ENCODE measurements around the gene AIP.

The AIP gene

DNA sequence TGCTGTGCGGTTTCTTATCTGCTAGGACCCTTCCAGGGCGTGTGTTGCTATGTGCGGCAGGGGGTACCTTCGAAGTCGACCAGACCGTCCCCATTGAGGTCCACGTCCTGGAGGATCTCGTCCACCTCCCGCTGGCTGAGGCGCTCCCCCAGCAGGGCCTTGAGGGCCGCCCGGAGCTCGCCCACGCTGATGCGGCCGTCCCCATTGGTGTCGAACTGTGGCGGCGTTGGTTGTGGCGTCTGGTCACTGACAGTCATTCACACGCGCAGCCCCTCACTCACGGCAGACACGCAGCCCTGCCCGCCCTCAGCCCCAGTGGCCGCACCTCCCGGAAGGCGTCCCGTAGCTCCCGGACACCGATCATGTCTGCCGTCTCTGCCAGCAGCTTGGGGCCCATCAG is 36.9 kb downstream of the AIP start:
- no peak overlapping the region for H3K4me2 ChIP-seq (ENCODE audit: insufficient read depth, low read length)
- no peaks in the 10 kb centered on the region for H3K4me1 ChIP-seq (ENCODE audit: insufficient read depth, low read length)
- no peaks in the 10 kb centered on the region for H4K20me1 ChIP-seq (ENCODE audit: insufficient read depth, low read length)
- no peak overlapping the region for H3K4me3 ChIP-seq (ENCODE audit: low read depth in 1 of 2, low read length in 2 of 2)
- H3K27ac ChIP-seq (ENCODE audit: low read length) = no peak overlapping the region
- H3K36me3 ChIP-seq (ENCODE audit: insufficient read depth, low read length) = no peaks in the 10 kb centered on the region
- TF ChIP-seq EZH2 (IDR thresholded peaks at IDR 0.05; ENCODE audit: borderline replicate concordance, low read depth, low read length, severe bottlenecking) = no peak
- TF ChIP-seq, protein P1, sequence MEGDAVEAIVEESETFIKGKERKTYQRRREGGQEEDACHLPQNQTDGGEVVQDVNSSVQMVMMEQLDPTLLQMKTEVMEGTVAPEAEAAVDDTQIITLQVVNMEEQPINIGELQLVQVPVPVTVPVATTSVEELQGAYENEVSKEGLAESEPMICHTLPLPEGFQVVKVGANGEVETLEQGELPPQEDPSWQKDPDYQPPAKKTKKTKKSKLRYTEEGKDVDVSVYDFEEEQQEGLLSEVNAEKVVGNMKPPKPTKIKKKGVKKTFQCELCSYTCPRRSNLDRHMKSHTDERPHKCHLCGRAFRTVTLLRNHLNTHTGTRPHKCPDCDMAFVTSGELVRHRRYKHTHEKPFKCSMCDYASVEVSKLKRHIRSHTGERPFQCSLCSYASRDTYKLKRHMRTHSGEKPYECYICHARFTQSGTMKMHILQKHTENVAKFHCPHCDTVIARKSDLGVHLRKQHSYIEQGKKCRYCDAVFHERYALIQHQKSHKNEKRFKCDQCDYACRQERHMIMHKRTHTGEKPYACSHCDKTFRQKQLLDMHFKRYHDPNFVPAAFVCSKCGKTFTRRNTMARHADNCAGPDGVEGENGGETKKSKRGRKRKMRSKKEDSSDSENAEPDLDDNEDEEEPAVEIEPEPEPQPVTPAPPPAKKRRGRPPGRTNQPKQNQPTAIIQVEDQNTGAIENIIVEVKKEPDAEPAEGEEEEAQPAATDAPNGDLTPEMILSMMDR (IDR thresholded peaks at IDR 0.05; ENCODE audit: borderline replicate concordance, extremely low read depth, low read length, poor library complexity, severe bottlenecking) = no peak
- H2AFZ ChIP-seq (ENCODE audit: low read depth, low read length) = no peak overlapping the region
- H3K9ac ChIP-seq (ENCODE audit: low read depth, low read length) = no peak overlapping the region
- ATAC-seq (ENCODE audit: insufficient read depth, low read depth) (no peak), DNase-seq (no peak)
- H3K9me3 ChIP-seq (ENCODE audit: insufficient read depth, low read length, severe bottlenecking) = no peaks in the 10 kb centered on the region
- no peaks in the 10 kb centered on the region for H3K79me2 ChIP-seq (ENCODE audit: insufficient read depth, low read length)
- H3K27me3 ChIP-seq (ENCODE audit: insufficient read depth, low read length, poor library complexity) = no peaks in the 10 kb centered on the region

DNA sequence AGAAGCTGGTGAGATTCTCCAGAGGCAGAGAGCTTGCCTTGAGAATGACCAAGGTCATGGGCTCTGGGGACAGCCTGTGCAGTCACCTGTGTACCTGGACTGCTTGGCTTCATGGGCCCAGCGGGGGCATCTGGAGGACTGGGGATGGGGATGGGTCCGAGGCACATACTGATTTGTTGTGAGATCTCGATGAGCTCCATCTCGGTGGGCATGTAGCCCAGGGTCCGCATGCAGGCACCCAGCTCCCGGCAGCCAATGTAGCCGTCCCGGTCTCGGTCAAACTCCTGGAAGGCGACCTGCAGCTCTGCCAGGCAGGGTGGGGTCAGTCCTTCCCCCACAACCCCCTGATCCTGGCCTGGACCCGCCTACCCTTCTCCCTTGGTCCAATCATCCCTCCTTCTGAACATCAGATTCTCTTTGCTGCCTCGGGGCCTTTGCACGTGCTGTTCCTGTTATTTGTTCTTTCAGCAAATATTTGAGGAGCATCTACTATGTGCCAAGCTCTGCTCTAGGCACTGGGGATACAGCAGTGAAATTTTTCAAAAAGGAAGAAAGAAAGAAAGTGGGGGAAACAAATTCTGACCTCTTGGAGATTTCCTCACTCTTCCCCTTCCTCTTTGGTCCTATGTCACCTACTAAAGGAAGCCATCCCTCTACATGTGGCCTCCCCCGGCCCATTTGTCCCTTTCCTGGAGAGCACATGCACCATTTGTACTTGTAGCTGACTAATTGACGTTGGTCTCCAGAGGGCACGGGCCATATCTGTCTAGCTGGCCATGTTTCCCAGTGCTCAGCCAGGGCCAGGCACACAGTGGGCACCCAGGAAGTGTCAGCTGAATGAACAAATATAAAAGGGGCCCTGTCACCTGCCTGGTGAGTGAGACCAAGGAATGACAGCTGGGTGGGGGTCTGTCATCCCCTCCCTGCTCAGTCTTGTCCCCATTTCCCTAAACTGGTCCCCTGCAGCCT is 38.3 kb downstream of the AIP start:
- no peaks in the 10 kb centered on the region for H3K9me3 ChIP-seq (ENCODE audit: insufficient read depth, low read length, severe bottlenecking)
- H3K36me3 ChIP-seq (ENCODE audit: insufficient read depth, low read length) = no peaks in the 10 kb centered on the region
- ATAC-seq (ENCODE audit: insufficient read depth, low read depth) (no peak), DNase-seq (no peak)
- H3K4me2 ChIP-seq (ENCODE audit: insufficient read depth, low read length) = no peak overlapping the region
- no peaks in the 10 kb centered on the region for H3K4me1 ChIP-seq (ENCODE audit: insufficient read depth, low read length)
- H3K27me3 ChIP-seq (ENCODE audit: insufficient read depth, low read length, poor library complexity) = no peaks in the 10 kb centered on the region
- TF ChIP-seq EZH2 (IDR thresholded peaks at IDR 0.05; ENCODE audit: borderline replicate concordance, low read depth, low read length, severe bottlenecking) = no peak
- TF ChIP-seq, protein P1 (IDR thresholded peaks at IDR 0.05; ENCODE audit: borderline replicate concordance, extremely low read depth, low read length, poor library complexity, severe bottlenecking) = no peak
- no peak overlapping the region for H3K4me3 ChIP-seq (ENCODE audit: low read depth in 1 of 2, low read length in 2 of 2)
- H3K79me2 ChIP-seq (ENCODE audit: insufficient read depth, low read length) = no peaks in the 10 kb centered on the region
- H3K9ac ChIP-seq (ENCODE audit: low read depth, low read length) = no peak overlapping the region
- H2AFZ ChIP-seq (ENCODE audit: low read depth, low read length) = no peak overlapping the region
- H4K20me1 ChIP-seq (ENCODE audit: insufficient read depth, low read length) = no peaks in the 10 kb centered on the region
- no peak overlapping the region for H3K27ac ChIP-seq (ENCODE audit: low read length)

- TF ChIP-seq EZH2 (IDR thresholded peaks at IDR 0.05; ENCODE audit: borderline replicate concordance, low read depth, low read length, severe bottlenecking) = no peak
- TF ChIP-seq, protein P1 (IDR thresholded peaks at IDR 0.05; ENCODE audit: borderline replicate concordance, extremely low read depth, low read length, poor library complexity, severe bottlenecking) = no peak
- Histone ChIP-seq H4K20me1 (ENCODE audit: insufficient read depth, low read length) (no peaks in the 10 kb centered on the region), H2AFZ (ENCODE audit: low read depth, low read length) (no peak overlapping the region), H3K9me3 (ENCODE audit: insufficient read depth, low read length, severe bottlenecking) (no peaks in the 10 kb centered on the region), H3K27ac (ENCODE audit: low read length) (no peak overlapping the region), H3K4me1 (ENCODE audit: insufficient read depth, low read length) (no peaks in the 10 kb centered on the region), H3K4me3 (ENCODE audit: low read depth in 1 of 2, low read length in 2 of 2) (no peak overlapping the region), H3K27me3 (ENCODE audit: insufficient read depth, low read length, poor library complexity) (no peaks in the 10 kb centered on the region), H3K79me2 (ENCODE audit: insufficient read depth, low read length) (no peaks in the 10 kb centered on the region), H3K4me2 (ENCODE audit: insufficient read depth, low read length) (no peak overlapping the region), H3K9ac (ENCODE audit: low read depth, low read length) (no peak overlapping the region), H3K36me3 (ENCODE audit: insufficient read depth, low read length) (no peaks in the 10 kb centered on the region)
- ATAC-seq (ENCODE audit: insufficient read depth, low read depth) (no peak), DNase-seq (no peak)
These were observed 39.1 kb downstream of the AIP start for GRCh38 chr11:67521924-67522323.

All from DND-41 (cell line).